DOHH2 (cell line): ENCODE data around the gene IQSEC2.

Experiments used
- H3F3A ChIP-seq: fragments of 200-600 bp; sonication (generic), shearing (Covaris generic); 2 replicates; pipeline ENCODE4 v1.6.0; 2016; ENCODE audit warnings: antibody characterized with exemption, mild to moderate bottlenecking; ENCODE audit not compliant: control insufficient read depth, insufficient read depth
- H3K27ac ChIP-seq: fragments of 200-600 bp; sonication (generic); 2 replicates; pipeline ENCODE4 v1.5.1; 2014; ENCODE audit warnings: low read depth, mild to moderate bottlenecking, low read length, moderate library complexity
- H3K27me3 ChIP-seq: fragments of 200-600 bp; sonication (generic); 2 replicates; pipeline ENCODE4 v1.6.1; 2014; ENCODE audit warnings: mild to moderate bottlenecking, low read length, mixed read lengths; ENCODE audit not compliant: control insufficient read depth
- H3K36me3 ChIP-seq: fragments of 200-600 bp; sonication (generic); 2 replicates; pipeline ENCODE4 v1.6.1; 2014; ENCODE audit warnings: mild to moderate bottlenecking, low read length, moderate library complexity, mixed read lengths; ENCODE audit not compliant: control insufficient read depth
- H3K4me1 ChIP-seq: fragments of 200-600 bp; sonication (generic); 2 replicates; pipeline ENCODE4 v1.6.1; 2014; ENCODE audit warnings: mild to moderate bottlenecking, low read length, mixed read lengths; ENCODE audit not compliant: control insufficient read depth
- H3K4me2 ChIP-seq: fragments of 200-600 bp; sonication (generic); 2 replicates; pipeline ENCODE4 v1.6.0; 2014; ENCODE audit warnings: mild to moderate bottlenecking, low read length, moderate library complexity
- H3K4me3 ChIP-seq: fragments of 200-600 bp; sonication (generic); 2 replicates; pipeline ENCODE4 v1.5.1; 2014; ENCODE audit warnings: mild to moderate bottlenecking, low read length, mixed read lengths
- H3K79me2 ChIP-seq: fragments of 200-600 bp; sonication (generic); 2 replicates; pipeline ENCODE4 v1.6.1; 2014; ENCODE audit warnings: mild to moderate bottlenecking, low read length, mixed read lengths; ENCODE audit not compliant: control insufficient read depth
- H3K9me2 ChIP-seq: fragments of 200-600 bp; sonication (generic); replicated peaks from 2 replicates; pipeline ENCODE4 v1.6.1; 2014; ENCODE audit warnings: mild to moderate bottlenecking, low read length, mixed read lengths; ENCODE audit not compliant: control insufficient read depth
- H3K9me3 ChIP-seq: fragments of 200-600 bp; sonication (generic); 2 replicates; pipeline ENCODE4 v1.6.1; 2014; ENCODE audit warnings: antibody characterized with exemption, low read length, mixed read lengths; ENCODE audit not compliant: control insufficient read depth, insufficient read depth
- H4K20me1 ChIP-seq: fragments of 200-600 bp; sonication (generic); 2 replicates; pipeline ENCODE4 v1.6.0; 2014; ENCODE audit warnings: low read depth, mild to moderate bottlenecking, antibody characterized with exemption, low read length, moderate library complexity; ENCODE audit not compliant: control insufficient read depth, insufficient read depth
- EZH2phosphoT487 ChIP-seq: fragments of 200-600 bp; sonication (generic); IDR thresholded peaks from 2 replicates; pipeline ENCODE4 v1.6.1; 2017; ENCODE audit warnings: borderline replicate concordance, mild to moderate bottlenecking, antibody characterized with exemption, low read length, moderate library complexity, mixed read lengths
- TF ChIP-seq, protein P1 (sequence below): fragments of 200-600 bp; sonication (generic); IDR thresholded peaks from one replicate; pipeline ENCODE4 v1.5.1; 2014; ENCODE audit warnings: antibody characterized with exemption, mild to moderate bottlenecking, low read depth, low read length; ENCODE audit not compliant: poor library complexity, severe bottlenecking

IQSEC2 gene

DNA sequence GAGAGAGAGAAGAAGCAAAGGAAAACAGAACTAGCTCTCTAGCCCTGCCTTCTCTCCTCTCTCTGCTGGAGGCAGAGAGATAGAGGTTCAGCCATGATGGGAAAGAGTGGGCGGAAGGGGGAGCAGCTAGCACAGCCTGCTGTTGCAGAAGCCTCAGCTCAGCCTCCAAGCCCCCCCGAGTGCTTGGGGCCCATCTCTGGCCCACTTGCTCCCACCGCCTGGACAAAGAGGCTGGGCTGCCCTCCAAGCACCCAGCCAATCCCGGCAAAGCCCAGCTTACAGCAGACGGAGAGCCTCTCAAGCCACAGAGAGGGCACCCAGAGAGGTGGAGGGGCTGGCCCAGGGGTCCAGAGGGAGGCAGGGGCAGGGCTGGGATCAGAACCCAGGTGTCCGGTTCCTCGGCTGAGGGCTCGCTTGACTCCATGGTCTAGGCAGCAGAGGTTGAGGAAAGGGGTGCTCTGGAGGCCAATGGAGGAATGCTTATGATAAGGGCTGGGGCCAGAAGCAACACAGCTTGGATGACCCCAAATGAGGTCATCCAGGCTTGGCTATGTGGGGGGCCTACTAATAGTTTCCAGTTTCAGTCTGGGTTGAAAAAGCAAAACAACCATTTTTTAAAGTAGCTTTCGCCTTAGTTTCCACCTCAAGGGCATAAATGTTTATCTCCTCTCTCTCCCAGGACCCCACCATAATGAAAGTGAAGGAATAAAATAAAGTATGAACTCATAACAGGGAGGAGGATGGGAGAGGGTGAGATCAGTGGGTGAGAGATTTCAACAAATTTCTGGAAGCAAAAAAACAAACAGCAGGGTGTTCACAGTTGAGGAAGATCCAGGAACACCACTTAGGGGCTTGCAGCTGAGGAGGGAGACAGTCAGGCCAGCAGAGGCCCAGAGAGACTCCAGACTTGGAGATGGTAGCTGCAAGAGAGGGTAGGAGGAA is 24.9 kb upstream of the IQSEC2 start:
- H3K27ac ChIP-seq = no peak overlapping the region
- H3K4me1 ChIP-seq = no peaks in the 10 kb centered on the region
- TF ChIP-seq EZH2phosphoT487 = no peak
- TF ChIP-seq, protein P1, sequence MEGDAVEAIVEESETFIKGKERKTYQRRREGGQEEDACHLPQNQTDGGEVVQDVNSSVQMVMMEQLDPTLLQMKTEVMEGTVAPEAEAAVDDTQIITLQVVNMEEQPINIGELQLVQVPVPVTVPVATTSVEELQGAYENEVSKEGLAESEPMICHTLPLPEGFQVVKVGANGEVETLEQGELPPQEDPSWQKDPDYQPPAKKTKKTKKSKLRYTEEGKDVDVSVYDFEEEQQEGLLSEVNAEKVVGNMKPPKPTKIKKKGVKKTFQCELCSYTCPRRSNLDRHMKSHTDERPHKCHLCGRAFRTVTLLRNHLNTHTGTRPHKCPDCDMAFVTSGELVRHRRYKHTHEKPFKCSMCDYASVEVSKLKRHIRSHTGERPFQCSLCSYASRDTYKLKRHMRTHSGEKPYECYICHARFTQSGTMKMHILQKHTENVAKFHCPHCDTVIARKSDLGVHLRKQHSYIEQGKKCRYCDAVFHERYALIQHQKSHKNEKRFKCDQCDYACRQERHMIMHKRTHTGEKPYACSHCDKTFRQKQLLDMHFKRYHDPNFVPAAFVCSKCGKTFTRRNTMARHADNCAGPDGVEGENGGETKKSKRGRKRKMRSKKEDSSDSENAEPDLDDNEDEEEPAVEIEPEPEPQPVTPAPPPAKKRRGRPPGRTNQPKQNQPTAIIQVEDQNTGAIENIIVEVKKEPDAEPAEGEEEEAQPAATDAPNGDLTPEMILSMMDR = no peak

DNA sequence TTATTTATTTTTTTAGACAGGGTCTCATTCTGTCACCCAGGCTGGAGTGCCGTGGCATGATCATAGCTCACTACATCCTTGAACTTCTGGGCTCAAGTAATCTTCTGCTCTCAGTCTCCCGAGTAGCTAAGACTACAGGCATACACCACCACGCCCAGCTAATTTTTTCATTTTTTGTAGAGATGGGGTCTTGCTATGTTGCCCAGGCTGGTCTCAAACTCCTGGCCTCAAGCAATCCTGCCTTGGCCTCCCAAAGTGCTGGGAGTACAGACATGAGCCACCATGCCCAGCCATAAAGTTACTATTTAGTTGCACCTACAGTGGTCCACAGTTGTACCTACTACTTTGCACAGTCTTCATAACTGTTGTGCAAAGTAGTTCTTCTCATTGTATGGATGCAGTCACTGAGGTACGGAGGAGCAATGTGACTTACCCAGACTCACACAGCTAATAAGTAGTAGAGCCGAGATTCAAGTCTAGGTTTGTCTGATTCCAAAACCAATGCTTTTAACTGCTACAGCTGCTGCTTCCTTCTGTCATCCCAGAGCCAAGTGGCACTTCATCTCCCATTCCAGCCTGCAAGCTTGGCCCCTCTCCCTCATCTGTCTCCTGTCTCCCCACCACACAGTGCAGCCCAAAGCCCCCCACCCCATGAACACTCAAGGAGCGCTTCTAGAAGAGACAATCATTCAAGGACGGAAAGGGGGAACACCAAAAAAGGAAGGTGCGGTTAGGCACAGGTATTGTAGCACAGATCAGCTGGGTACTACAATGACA is 24.0 kb upstream of the IQSEC2 start:
- H3K4me1 ChIP-seq = no peaks in the 10 kb centered on the region
- no peak overlapping the region for H3K27ac ChIP-seq
- TF ChIP-seq, protein P1 = no peak
- no peak for TF ChIP-seq EZH2phosphoT487
- H3K36me3 ChIP-seq = no peaks in the 10 kb centered on the region
- no peaks in the 10 kb centered on the region for H3K27me3 ChIP-seq
- H3K9me3 ChIP-seq = no peaks in the 10 kb centered on the region
- H3K9me2 ChIP-seq = no peaks in the 10 kb centered on the region
- no peaks in the 10 kb centered on the region for H4K20me1 ChIP-seq
- no peak overlapping the region for H3K4me3 ChIP-seq
- H3K79me2 ChIP-seq = no peaks in the 10 kb centered on the region
- H3K4me2 ChIP-seq = no peak overlapping the region
- no peaks in the 10 kb centered on the region for H3F3A ChIP-seq

More for the DNA sequence above, 24.9 kb upstream of the IQSEC2 start:
- H3K9me3 ChIP-seq = no peaks in the 10 kb centered on the region
- no peak overlapping the region for H3K4me2 ChIP-seq
- no peaks in the 10 kb centered on the region for H3K79me2 ChIP-seq
- H3K4me3 ChIP-seq = no peak overlapping the region
- H3F3A ChIP-seq = no peaks in the 10 kb centered on the region
- H3K27me3 ChIP-seq = no peaks in the 10 kb centered on the region
- no peaks in the 10 kb centered on the region for H3K36me3 ChIP-seq
- no peaks in the 10 kb centered on the region for H4K20me1 ChIP-seq
- H3K9me2 ChIP-seq = no peaks in the 10 kb centered on the region

DNA sequence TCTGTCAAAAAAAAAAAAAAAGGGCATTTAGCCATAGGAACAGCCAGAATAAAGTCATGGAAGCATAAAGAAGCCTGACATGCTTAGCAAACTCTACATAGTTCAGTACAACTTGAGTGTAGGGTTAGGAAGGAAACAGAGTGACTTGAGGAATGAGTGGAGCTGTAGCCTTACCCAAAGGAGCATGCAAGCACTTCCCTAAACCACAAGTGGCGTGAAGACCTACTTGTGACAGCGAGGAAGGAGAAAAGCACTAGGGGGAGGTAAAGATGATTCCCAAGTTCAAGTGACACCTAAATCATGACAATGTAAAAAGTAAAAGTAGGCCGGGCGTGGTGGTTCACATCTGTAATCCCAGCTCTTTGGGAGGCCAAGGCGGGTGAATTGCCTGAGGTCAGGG is 21.8 kb upstream of the IQSEC2 start:
- no peaks in the 10 kb centered on the region for H3K9me3 ChIP-seq
- H3F3A ChIP-seq = no peaks in the 10 kb centered on the region
- H3K27ac ChIP-seq = no peak overlapping the region
- no peaks in the 10 kb centered on the region for H3K27me3 ChIP-seq
- H3K4me3 ChIP-seq = no peak overlapping the region
- H4K20me1 ChIP-seq = no peaks in the 10 kb centered on the region
- no peak for TF ChIP-seq EZH2phosphoT487
- TF ChIP-seq, protein P1 = no peak
- H3K4me2 ChIP-seq = no peak overlapping the region
- no peaks in the 10 kb centered on the region for H3K79me2 ChIP-seq
- no peaks in the 10 kb centered on the region for H3K4me1 ChIP-seq
- H3K36me3 ChIP-seq = no peaks in the 10 kb centered on the region
- H3K9me2 ChIP-seq = no peaks in the 10 kb centered on the region
